ENCODE results near the gene PTPMT1. TPM values are rescaled to one million over a fixed set of nuclear protein-coding genes. Genes with fewer than 3 reads are reported as not detected.

PTPMT1 gene
- total and polyA plus RNA-seq, 7 donors = 31.0 to 152 (median 100.0) TPM

- intact Hi-C loops (cut with DNase I) = loop anchor here (5.0 kb wide), 1 partner anchor 98 kb away; no protein-coding TSS in a partner anchor
- peak overlapping the region; percentile 72 to 89 (median 81) for H3K27ac ChIP-seq
- H3K4me1 ChIP-seq = peaks cover 0 to 20% (median 12%) of the 10 kb centered on the region in 4 donors
- no peaks in the 10 kb centered on the region for H3K27me3 ChIP-seq
- TF ChIP-seq, protein P1, sequence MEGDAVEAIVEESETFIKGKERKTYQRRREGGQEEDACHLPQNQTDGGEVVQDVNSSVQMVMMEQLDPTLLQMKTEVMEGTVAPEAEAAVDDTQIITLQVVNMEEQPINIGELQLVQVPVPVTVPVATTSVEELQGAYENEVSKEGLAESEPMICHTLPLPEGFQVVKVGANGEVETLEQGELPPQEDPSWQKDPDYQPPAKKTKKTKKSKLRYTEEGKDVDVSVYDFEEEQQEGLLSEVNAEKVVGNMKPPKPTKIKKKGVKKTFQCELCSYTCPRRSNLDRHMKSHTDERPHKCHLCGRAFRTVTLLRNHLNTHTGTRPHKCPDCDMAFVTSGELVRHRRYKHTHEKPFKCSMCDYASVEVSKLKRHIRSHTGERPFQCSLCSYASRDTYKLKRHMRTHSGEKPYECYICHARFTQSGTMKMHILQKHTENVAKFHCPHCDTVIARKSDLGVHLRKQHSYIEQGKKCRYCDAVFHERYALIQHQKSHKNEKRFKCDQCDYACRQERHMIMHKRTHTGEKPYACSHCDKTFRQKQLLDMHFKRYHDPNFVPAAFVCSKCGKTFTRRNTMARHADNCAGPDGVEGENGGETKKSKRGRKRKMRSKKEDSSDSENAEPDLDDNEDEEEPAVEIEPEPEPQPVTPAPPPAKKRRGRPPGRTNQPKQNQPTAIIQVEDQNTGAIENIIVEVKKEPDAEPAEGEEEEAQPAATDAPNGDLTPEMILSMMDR (IDR thresholded peaks at IDR 0.05) = no peak
- TF ChIP-seq POLR2AphosphoS5 (IDR thresholded peaks at IDR 0.05) (no peak), POLR2A (IDR thresholded peaks at IDR 0.05) (no peak), EP300 (IDR thresholded peaks at IDR 0.05) (no peak)
- DNase-seq = no peak
- peak overlapping the region; percentile 63 to 96 (median 80) for H3K4me3 ChIP-seq
- no peaks in the 10 kb centered on the region for H3K9me3 ChIP-seq
- 7 to 11% methylated on average over 11 of the region's 11 CpGs for WGBS, 2 donors
- peaks cover 0 to 12% (median 0%) of the 10 kb centered on the region in 4 donors for H3K36me3 ChIP-seq
These were observed 463 bp upstream of the PTPMT1 start for GRCh38 chr11:47564933-47565339.

GRCh38 chr11:47566149-47566698 is 825 bp downstream of the PTPMT1 start:
- Histone ChIP-seq H3K4me3 (peak overlapping the region; percentile 63 to 96 (median 80)), H3K27me3 (no peaks in the 10 kb centered on the region), H3K36me3 (peaks cover 0 to 19% (median under 1%) of the 10 kb centered on the region in 4 donors), H3K4me1 (peaks cover 0 to 20% (median 12%) of the 10 kb centered on the region in 4 donors), H3K27ac (peak overlapping the region; percentile 72 to 89 (median 81)), H3K9me3 (no peaks in the 10 kb centered on the region)
- DNase-seq = no peak
- intact Hi-C loops (cut with DNase I) = loop anchor here (5.0 kb wide), 1 partner anchor 99 kb away; no protein-coding TSS in a partner anchor
- 17 to 27% methylated on average over 17 of the region's 17 CpGs for WGBS, 2 donors
- no peak for TF ChIP-seq EP300 (IDR thresholded peaks at IDR 0.05)
- TF ChIP-seq POLR2A (IDR thresholded peaks at IDR 0.05) = no peak
- TF ChIP-seq POLR2AphosphoS5 (IDR thresholded peaks at IDR 0.05) = no peak

DNA sequence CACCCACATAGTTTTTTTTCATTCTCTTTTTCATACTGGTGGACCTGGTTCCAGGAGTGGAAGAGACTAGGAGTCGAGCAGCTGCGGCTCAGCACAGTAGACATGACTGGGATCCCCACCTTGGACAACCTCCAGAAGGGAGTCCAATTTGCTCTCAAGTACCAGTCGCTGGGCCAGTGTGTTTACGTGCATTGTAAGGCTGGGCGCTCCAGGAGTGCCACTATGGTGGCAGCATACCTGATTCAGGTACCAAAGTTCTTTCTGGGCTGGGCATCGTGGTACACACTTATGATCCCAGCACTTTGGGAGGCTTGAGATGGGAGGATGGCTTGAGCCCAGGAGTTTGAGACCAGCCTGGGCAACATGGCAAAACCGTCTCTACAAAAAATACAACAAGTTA is 4.2 kb downstream of the PTPMT1 start:
- TF ChIP-seq, protein P1 (IDR thresholded peaks at IDR 0.05) = no peak
- no peak for TF ChIP-seq POLR2A (IDR thresholded peaks at IDR 0.05)
- TF ChIP-seq EP300 (IDR thresholded peaks at IDR 0.05) = no peak
- Histone ChIP-seq H3K27me3 (no peaks in the 10 kb centered on the region), H3K4me1 (peaks cover 0 to 23% (median 10%) of the 10 kb centered on the region in 4 donors), H3K27ac (no peak overlapping the region), H3K4me3 (no peak overlapping the region), H3K9me3 (no peaks in the 10 kb centered on the region), H3K36me3 (peaks cover 8 to 54% (median 26%) of the 10 kb centered on the region in 4 donors)
- DNase-seq = no peak
- WGBS, 2 donors = 97 to 98% methylated on average over 7 of the region's 7 CpGs
- intact Hi-C loops (cut with DNase I) = loop anchor here (5.0 kb wide), 1 partner anchor 102 kb away; no protein-coding TSS in a partner anchor

DNA sequence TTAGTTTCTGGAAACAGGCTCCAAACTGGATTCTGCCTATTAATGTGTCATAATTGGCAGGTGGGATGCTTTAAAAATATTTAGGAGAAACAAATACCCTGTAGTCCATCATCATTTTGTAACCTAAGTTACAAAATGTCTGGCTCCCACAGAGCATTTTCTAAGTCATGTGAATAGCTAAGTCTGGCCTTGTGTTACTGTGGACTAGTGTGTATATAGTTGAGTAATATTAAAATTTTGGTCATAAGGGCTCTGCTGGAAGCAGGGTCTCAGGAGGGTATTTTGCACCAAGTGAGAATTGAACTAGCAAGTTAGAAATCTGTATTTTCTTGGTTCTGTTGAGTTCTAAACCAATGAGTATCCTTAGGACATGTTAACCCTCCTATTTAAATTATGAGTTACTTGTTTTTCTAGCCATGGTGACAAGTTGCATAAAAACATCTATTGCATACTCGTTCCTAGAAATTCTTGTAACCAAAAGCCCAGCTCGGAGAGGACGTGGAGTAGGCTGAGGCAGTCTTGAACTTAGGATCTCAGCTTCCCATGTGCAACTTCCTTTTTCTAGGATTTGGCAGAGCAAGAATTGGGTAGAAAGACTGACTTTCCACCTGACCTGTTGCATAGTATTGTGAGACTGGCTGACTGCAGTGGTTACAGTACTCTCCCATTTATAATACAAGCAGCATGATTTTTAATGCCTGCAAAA is 5.4 kb downstream of the PTPMT1 start:
- no peak overlapping the region for H3K4me3 ChIP-seq
- H3K27me3 ChIP-seq = no peaks in the 10 kb centered on the region
- intact Hi-C loops (cut with DNase I) = no loop called here
- DNase-seq = no peak
- H3K4me1 ChIP-seq = peaks cover 0 to 18% (median 4%) of the 10 kb centered on the region in 4 donors
- H3K27ac ChIP-seq = no peak overlapping the region
- no peak for TF ChIP-seq POLR2A (IDR thresholded peaks at IDR 0.05)
- TF ChIP-seq, protein P1 (IDR thresholded peaks at IDR 0.05) = no peak
- TF ChIP-seq POLR2AphosphoS5 (IDR thresholded peaks at IDR 0.05) = no peak
- TF ChIP-seq EP300 (IDR thresholded peaks at IDR 0.05) = no peak
- WGBS, 2 donors = 90 to 92% methylated on average over 3 of the region's 3 CpGs
- peaks cover 8 to 65% (median 30%) of the 10 kb centered on the region in 4 donors for H3K36me3 ChIP-seq
- no peaks in the 10 kb centered on the region for H3K9me3 ChIP-seq

DNA sequence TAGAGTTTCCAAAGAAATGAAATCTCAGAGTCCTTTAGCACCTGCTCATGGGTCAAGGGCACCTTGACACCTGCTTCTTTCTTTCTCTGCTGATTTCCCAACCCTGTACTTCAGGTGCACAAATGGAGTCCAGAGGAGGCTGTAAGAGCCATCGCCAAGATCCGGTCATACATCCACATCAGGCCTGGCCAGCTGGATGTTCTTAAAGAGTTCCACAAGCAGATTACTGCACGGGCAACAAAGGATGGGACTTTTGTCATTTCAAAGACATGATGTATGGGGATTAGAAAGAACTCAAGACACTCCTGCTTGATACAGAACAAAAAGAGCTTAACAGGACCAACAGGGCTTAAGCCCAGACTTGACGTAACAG is 5.9 kb downstream of the PTPMT1 start:
- Histone ChIP-seq H3K4me3 (no peak overlapping the region), H3K9me3 (no peaks in the 10 kb centered on the region), H3K27ac (no peak overlapping the region), H3K27me3 (no peaks in the 10 kb centered on the region), H3K36me3 (peaks cover 8 to 66% (median 30%) of the 10 kb centered on the region in 4 donors), H3K4me1 (peaks cover 0 to 13% (median 1%) of the 10 kb centered on the region in 4 donors)
- TF ChIP-seq, protein P1 (IDR thresholded peaks at IDR 0.05) = no peak
- TF ChIP-seq POLR2A (IDR thresholded peaks at IDR 0.05) = no peak
- no peak for TF ChIP-seq EP300 (IDR thresholded peaks at IDR 0.05)
- intact Hi-C loops (cut with DNase I) = no loop called here
- DNase-seq = no peak
- 93 to 94% methylated on average over 4 of the region's 4 CpGs for WGBS, 2 donors
